Sigmoid colon (tissue), 7 donors: ENCODE measurements around the gene TPRX2. TPM values are rescaled to one million over a fixed set of nuclear protein-coding genes. Genes with fewer than 3 reads are reported as not detected.

ENCODE experiments used
- DNase-seq: peaks from one replicate; pipeline ENCODE4 v3.0.0-alpha.2; 2019
- H3K27ac ChIP-seq, 4 donors: fragments of 200-600 bp; sonication (generic); one replicate each; pipeline ENCODE4 v1.5.1; 2016 to 2019; ENCODE audit warnings: mild to moderate bottlenecking in 1 of 4
- H3K27me3 ChIP-seq, 3 donors: fragments of 200-600 bp; sonication (generic); one replicate each; pipeline ENCODE4 v1.5.1; 2019; ENCODE audit warnings: mild to moderate bottlenecking in 1 of 3
- H3K36me3 ChIP-seq, 4 donors: fragments of 200-600 bp; sonication (generic); one replicate each; pipeline ENCODE4 v1.5.1; 2016 to 2019
- H3K4me1 ChIP-seq, 4 donors: fragments of 200-600 bp; sonication (generic); one replicate each; pipeline ENCODE4 v1.5.1; 2017 to 2019
- H3K4me3 ChIP-seq, 4 donors: fragments of 200-600 bp; sonication (generic); one replicate each; pipeline ENCODE4 v1.5.1; 2017 to 2019; ENCODE audit warnings: mild to moderate bottlenecking in 2 of 4, moderate library complexity in 1 of 4
- H3K9me3 ChIP-seq, 4 donors: fragments of 200-600 bp in 3 of 4; sonication (generic) in 3 of 4; one replicate each; pipeline versions ENCODE4 v1.5.1 to v1.6.1; 2013 to 2019
- CTCF ChIP-seq, 4 experiments: fragments of 450-650 bp in 3 of 4; fragments of 200-600 bp in 1 of 4; IDR thresholded peaks; one replicate each; pipeline ENCODE4 v1.5.1; 2016 to 2019; ENCODE audit warnings: antibody characterized with exemption in 4 of 4, mild to moderate bottlenecking in 3 of 4, moderate library complexity in 2 of 4
- EP300 ChIP-seq, 4 donors: sonication (generic); formaldehyde crosslinking; IDR thresholded peaks; one replicate each; pipeline ENCODE4 v1.6.1; 2017; ENCODE audit warnings: antibody characterized with exemption in 4 of 4
- POLR2A ChIP-seq, 2 donors: fragments of 450-650 bp; IDR thresholded peaks; one replicate each; pipeline ENCODE4 v1.6.1; 2016; ENCODE audit warnings: antibody characterized with exemption in 2 of 2, mild to moderate bottlenecking in 2 of 2, moderate library complexity in 2 of 2
- POLR2AphosphoS5 ChIP-seq, 4 donors: sonication (generic); formaldehyde crosslinking; IDR thresholded peaks; one replicate each; pipeline ENCODE4 v1.6.1; 2017; ENCODE audit warnings: antibody characterized with exemption in 4 of 4
- WGBS, 2 donors: extraction: QIAGEN DNeasy Blood & Tissue Kit; methylation state at CpG; one replicate each; pipeline ENCODE4 v1.1.7; 2013; 5-methylcytosine and 5-hydroxymethylcytosine counted together
- intact Hi-C: fragments of 100-400 bp; cut with DNase I; formaldehyde crosslinking; loops from one replicate; pipeline ENCODE4 v1.15.1; 2023
- polyA plus RNA-seq, 3 donors: library from polyadenylated mRNA; stranded (reverse); fragments of 200-250 nt; gene quantifications; one replicate each; pipeline ENCODE4 v1.2.3, GENCODE V29; 2013
- total RNA-seq, 4 donors: library from RNA; depleted of rRNA; stranded (reverse); fragments of >200 nt; gene quantifications; one replicate each; pipeline ENCODE4 v1.1.0, GENCODE V29; 2016
- donor health status: healthy with polysubstance abuse.
- donor health status: Bipolar disorder and iron deficiency.
- donor health status: healthy.

TPRX2 gene
- total and polyA plus RNA-seq, 7 donors: not detected

DNA sequence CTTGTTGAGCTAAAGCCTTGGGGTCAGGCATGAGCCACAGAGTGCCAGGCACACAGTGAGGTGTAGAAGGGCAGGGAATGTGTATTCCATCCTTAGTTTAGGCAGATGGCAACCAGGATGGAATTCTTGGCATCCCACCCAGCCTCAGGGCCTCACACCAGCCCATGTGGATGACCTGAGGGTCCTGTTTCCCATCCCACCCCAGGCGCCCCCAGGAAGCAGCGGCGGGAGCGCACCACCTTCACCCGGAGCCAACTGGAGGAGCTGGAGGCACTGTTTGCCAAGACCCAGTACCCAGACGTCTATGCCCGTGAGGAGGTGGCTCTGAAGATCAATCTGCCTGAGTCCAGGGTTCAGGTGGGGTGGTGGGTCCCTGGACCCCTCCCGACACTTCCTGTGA is 23.0 kb upstream of the TPRX2 start:
- Histone ChIP-seq H3K4me1 (no peaks in the 10 kb centered on the region), H3K27ac (no peak overlapping the region), H3K4me3 (no peak overlapping the region), H3K36me3 (no peaks in the 10 kb centered on the region), H3K27me3 (peaks cover 0 to 3% (median 0%) of the 10 kb centered on the region in 3 donors), H3K9me3 (no peaks in the 10 kb centered on the region)
- TF ChIP-seq EP300 (IDR thresholded peaks at IDR 0.05): no peak
- TF ChIP-seq CTCF (IDR thresholded peaks at IDR 0.05): no peak
- TF ChIP-seq POLR2A (IDR thresholded peaks at IDR 0.05): no peak
- no peak for TF ChIP-seq POLR2AphosphoS5 (IDR thresholded peaks at IDR 0.05)
- intact Hi-C loops: no loop called here
- WGBS, 2 donors: 78 to 79% methylated on average over 8 of the region's 8 CpGs
- no peak for DNase-seq

- no peak for DNase-seq
- Histone ChIP-seq H3K4me3 (no peak overlapping the region), H3K9me3 (no peaks in the 10 kb centered on the region), H3K27me3 (peaks cover 0 to 25% (median 6%) of the 10 kb centered on the region in 3 donors), H3K36me3 (no peaks in the 10 kb centered on the region), H3K4me1 (no peaks in the 10 kb centered on the region), H3K27ac (no peak overlapping the region)
- TF ChIP-seq POLR2AphosphoS5 (IDR thresholded peaks at IDR 0.05): no peak
- no peak for TF ChIP-seq EP300 (IDR thresholded peaks at IDR 0.05)
- no peak for TF ChIP-seq CTCF (IDR thresholded peaks at IDR 0.05)
- no peak for TF ChIP-seq POLR2A (IDR thresholded peaks at IDR 0.05)
- 74 to 76% methylated on average over 16 of the region's 16 CpGs for WGBS, 2 donors
- intact Hi-C loops: no loop called here
These were observed 19.6 kb upstream of the TPRX2 start for GRCh38 chr19:47839411-47839810.

DNA sequence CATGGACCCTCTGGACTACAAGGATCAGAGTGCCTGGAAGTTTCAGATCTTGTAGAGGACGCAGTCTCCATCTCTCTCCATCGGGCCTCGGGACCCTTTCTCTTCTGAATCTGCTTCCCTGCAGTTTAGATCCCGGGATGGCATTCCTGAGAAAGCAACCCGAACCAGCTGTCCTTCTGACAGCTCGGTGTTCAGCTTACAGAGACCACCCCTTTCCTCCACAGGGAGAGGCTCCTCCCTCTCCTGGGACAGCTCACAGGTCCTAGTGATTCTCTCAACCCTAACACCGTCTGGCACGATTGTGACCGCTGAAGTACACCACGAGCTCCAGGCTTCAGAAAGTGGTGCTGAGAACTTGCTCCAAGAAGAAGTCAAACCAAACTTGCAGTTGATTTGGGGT is 19.1 kb upstream of the TPRX2 start:
- WGBS, 2 donors: 27 to 31% methylated on average over 10 of the region's 10 CpGs
- Histone ChIP-seq H3K27me3 (peaks cover 0 to 25% (median 6%) of the 10 kb centered on the region in 3 donors), H3K36me3 (no peaks in the 10 kb centered on the region), H3K4me3 (no peak overlapping the region), H3K4me1 (no peaks in the 10 kb centered on the region), H3K9me3 (no peaks in the 10 kb centered on the region), H3K27ac (no peak overlapping the region)
- DNase-seq: no peak
- intact Hi-C loops: no loop called here
- TF ChIP-seq CTCF (IDR thresholded peaks at IDR 0.05) (no peak), POLR2AphosphoS5 (IDR thresholded peaks at IDR 0.05) (no peak), POLR2A (IDR thresholded peaks at IDR 0.05) (no peak), EP300 (IDR thresholded peaks at IDR 0.05) (no peak)

- DNase-seq: no peak
- Histone ChIP-seq H3K4me3 (no peak overlapping the region), H3K4me1 (no peaks in the 10 kb centered on the region), H3K27ac (no peak overlapping the region), H3K9me3 (no peaks in the 10 kb centered on the region), H3K36me3 (no peaks in the 10 kb centered on the region), H3K27me3 (peaks cover 0 to 34% (median 6%) of the 10 kb centered on the region in 3 donors)
- 58 to 66% methylated on average over 5 of the region's 5 CpGs for WGBS, 2 donors
- no peak for TF ChIP-seq POLR2AphosphoS5 (IDR thresholded peaks at IDR 0.05)
- no peak for TF ChIP-seq EP300 (IDR thresholded peaks at IDR 0.05)
- no peak for TF ChIP-seq POLR2A (IDR thresholded peaks at IDR 0.05)
- no peak for TF ChIP-seq CTCF (IDR thresholded peaks at IDR 0.05)
- intact Hi-C loops: no loop called here
These were observed 16.1 kb upstream of the TPRX2 start for GRCh38 chr19:47842941-47843340.

- intact Hi-C loops: no loop called here
- H3K9me3 ChIP-seq: no peaks in the 10 kb centered on the region
- TF ChIP-seq POLR2A (IDR thresholded peaks at IDR 0.05): no peak
- TF ChIP-seq POLR2AphosphoS5 (IDR thresholded peaks at IDR 0.05): no peak
- no peak for TF ChIP-seq EP300 (IDR thresholded peaks at IDR 0.05)
- TF ChIP-seq CTCF (IDR thresholded peaks at IDR 0.05): no peak
- peaks cover 8 to 64% (median 22%) of the 10 kb centered on the region in 3 donors for H3K27me3 ChIP-seq
- no peak overlapping the region for H3K27ac ChIP-seq
- DNase-seq: no peak
- 62 to 63% methylated on average over 10 of the region's 10 CpGs for WGBS, 2 donors
- H3K36me3 ChIP-seq: no peaks in the 10 kb centered on the region
- H3K4me1 ChIP-seq: peaks cover 0 to 9% (median 0%) of the 10 kb centered on the region in 4 donors
- no peak overlapping the region for H3K4me3 ChIP-seq
These were observed 10.6 kb upstream of the TPRX2 start for GRCh38 chr19:47848425-47848822.
